ENCODE results near the gene NAGLU.
"Not testable (repeated sequence)": the region's sequence is repeated elsewhere in the genome, so short reads cannot be mapped to it uniquely, and the experiment has no call there.

The NAGLU gene

DNA sequence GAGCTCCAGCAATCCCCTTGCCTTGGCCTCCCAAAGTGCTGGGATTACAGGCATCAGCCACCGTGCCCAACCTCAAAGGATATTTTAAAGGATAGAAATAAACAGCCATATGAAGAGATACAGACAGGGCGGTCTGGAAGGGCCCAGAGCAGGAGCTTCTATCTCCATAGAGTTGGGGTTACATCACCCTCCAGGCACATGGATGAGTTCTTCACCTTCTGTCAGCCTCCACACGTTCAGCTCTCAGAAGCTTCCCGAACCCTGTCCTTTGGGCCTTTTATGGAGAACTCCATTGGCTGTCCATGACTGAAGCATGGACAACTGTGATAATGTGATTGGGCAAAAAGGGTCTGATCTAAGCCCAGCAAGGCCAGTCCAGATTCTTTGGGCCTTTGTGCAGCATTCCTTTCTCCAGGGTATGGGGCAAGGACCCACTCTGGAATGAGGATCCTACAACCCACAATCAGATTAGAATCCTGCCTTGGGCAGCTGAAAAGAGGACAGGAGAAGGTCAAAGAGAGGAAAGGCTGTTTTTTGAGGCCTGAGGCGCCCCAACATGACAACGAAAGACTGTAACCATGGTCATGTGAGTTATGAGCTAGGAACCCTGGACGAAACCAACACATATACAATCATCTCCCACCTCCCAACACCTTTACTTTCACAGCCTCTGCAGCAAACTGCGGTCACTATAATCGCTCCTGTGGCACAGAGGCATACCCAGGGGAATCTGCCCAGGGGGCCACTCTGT is 9.9 kb downstream of the NAGLU start:
- DNase-seq, result not testable (repeated sequence)

DNA sequence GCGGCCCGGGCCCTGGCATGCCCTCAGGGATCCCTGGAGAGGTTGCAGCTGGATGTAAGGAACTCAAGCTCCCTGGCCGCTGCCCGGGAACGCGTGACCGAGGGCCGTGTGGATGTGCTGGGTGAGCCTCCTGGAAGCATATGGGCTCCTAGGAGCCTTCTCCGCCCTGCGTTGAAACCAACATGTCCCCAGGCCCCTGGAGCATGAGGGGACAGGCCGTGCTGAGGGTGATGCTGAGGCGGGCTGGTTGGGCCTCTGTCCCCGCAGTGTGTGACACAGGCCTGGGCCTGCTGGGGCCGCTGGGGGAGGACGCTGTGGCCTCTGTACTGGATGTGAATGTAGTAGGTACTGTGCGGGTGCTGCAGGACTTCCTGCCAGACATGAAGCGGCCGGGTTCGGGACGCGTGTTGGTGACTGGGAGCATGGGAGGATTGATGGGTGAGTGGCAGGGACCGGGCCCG is 11.0 kb downstream of the NAGLU start:
- DNase-seq, result no peak

DNA sequence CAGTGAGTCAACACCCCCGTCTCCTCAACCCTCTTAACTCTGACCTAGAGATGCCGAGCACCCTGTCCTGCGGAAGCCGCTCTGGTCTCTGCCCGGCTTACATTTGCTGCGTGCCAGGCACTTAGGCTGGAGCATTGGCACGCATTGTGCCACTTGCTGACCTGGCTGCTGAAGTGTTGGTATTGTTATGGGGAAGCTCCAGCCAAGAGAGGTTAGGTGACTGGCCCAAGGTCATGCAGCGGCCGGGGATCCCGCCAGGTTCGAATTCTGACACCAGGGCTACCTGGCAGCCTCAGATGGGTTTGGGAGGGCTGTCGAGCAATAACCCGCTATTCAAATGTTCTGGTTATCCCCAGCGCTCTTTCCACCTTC is 11.6 kb downstream of the NAGLU start:
- no peak for DNase-seq

DNA sequence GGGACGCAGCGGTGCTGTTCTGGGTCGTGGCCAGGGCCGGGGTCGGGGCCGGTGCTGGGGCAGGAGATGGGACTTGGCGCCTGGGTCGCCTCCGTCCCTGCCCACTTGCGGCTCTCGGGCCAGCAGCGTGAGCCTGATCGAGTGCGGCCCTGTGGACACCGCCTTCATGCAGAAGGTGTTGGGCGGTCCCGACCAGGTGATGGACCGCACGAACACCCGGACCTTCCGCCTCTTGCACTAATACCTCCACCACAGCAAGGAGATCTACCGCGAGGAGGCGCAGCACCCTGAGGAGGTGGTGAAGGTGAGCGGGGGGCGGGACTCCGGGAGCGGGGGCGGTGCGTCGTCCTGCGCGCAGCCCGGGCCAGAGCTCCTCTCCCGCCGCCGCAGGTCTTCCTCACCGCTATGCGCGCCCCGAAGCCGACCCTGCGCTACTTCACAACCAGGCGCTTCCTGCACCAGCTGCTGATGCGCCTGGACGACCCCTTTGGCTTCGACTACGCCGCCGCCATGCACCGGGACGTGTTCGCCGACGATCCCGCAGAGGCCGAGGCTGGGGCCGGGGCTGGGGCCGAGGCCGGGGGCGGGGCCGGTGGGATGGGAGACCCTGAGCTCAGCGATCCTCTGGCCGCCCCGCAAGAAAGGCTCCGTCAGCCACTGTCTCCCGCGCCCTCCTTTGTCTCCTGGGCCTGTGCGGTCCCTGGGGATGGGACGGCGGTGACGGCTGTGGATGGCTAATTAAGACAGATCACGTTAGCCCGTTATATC is 12.2 kb downstream of the NAGLU start:
- peak; percentile 77 for DNase-seq

DNA sequence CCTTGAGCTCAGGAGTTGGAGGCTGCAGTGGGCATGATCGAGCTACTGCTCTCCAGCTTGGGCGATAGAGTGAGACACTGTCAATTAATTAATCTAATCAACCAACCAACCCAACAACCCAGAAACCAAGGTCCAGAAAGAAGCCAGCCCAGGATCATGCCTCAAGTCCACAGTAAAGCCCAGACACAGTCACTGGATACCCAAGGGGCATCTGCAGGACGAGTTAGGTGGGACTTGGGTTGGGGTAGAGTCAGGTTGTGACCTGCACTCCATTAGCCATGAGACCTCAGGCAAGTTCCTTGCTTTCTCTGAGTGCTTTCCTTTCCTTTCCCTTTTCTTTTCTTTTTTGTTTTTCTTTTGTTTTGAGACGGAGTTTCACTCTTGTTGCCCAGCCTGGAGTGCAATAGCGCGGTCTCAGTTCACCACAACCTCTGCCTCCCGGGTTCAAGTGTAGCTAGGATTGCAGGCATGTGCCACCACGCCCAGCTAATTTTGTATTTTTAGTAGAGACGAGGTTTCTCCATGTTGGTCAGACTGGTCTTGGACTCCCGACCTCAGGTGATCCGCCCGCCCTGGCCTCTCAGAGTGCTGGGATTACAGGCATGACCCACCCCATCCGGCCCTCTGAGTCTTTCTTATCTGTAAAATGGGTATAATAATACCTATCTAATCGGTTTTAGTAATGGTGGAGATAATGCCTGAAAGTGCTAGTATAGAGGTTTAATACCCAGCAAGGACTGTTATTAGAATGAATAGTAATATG is 13.1 kb downstream of the NAGLU start:
- no peak for DNase-seq

DNA sequence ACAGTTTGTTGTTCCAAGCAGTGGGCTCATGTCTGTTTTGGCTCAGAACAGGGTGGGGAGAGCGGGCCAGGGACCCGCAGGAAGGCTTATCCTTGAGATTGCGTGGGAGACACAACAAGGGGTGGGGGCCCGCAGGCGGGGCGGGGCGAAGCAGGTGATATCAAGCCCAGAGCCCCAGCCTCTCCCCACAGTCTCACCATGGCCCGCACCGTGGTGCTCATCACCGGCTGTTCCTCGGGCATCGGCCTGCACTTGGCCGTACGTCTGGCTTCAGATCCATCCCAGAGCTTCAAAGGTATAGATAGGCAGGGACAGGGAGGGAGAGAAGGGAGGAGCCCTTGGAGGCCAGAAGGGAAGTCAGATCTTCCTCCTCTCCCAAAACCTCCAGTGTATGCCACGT is 16.7 kb downstream of the NAGLU start, which contains the start of gene HSD17B1:
Gene HSD17B1, plus strand, starts transcription at position 188 of the 400 bp plus-strand sequence. Its CDS starts 11 bp downstream, at position 199.
- not testable (repeated sequence) for DNase-seq

DNA sequence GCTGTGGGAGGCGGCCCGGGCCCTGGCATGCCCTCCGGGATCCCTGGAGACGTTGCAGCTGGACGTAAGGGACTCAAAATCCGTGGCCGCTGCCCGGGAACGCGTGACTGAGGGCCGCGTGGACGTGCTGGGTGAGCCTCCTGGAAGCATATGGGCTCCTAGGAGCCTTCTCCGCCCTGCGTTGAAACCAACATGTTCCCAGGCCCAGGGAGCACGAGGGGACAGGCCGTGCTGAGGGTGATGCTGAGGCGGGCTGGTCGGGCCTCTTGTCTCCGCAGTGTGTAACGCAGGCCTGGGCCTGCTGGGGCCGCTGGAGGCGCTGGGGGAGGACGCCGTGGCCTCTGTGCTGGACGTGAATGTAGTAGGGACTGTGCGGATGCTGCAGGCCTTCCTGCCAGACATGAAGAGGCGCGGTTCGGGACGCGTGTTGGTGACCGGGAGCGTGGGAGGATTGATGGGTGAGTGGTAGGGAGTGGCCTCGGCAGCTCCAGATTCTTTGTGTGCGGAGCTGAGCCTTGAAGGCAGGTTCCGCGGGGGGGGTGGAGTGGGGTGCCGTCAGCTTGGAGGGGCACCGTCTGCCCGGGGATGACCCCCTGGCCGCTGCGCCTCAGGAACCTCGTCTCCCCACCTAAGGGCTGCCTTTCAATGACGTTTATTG is 17.2 kb downstream of the NAGLU start:
- no peak for DNase-seq

DNA sequence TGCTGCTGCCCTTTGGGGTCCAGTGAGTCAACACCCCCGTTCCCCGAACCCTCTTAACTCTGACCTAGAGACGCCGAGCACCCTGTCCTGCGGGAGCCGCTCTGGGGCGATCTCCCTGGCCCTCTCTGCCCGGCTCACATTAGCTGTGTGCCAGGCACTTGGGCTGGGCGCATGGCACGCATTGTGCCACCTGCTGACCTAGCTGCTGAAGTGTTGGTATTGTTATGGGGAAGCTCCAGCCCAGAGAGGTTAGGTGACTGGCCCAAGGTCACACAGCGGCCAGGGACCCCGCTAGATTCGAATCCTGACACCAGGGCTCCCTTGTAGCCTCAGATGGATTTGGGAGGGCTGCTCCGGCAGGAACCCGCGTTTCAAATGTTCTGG is 17.8 kb downstream of the NAGLU start:
- no peak for DNase-seq

DNA sequence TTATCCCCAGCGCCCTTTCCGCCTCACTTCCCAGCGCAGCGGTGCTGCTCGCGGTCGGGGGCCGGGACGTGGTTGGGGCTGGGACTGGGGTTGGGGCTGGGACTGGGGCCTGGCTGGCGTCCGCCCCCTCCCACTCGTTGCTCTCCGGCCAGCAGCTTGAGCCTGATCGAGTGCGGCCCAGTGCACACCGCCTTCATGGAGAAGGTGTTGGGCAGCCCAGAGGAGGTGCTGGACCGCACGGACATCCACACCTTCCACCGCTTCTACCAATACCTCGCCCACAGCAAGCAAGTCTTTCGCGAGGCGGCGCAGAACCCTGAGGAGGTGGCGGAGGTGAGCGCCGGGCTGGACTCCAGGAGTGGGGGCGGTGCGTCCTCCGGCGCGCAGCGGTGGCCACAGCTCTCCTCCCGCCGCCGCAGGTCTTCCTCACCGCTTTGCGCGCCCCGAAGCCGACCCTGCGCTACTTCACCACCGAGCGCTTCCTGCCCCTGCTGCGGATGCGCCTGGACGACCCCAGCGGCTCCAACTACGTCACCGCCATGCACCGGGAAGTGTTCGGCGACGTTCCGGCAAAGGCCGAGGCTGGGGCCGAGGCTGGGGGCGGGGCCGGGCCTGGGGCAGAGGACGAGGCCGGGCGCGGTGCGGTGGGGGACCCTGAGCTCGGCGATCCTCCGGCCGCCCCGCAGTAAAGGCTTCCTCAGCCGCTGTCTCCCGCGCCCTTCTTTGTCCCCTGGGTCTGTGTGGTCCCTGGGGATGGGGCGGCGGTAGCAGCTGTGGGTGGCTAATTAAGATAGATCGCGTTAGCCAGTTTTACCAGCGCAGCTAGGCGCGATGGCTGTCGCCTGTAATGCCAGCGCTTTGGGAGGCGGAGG is 18.4 kb downstream of the NAGLU start:
- DNase-seq, result peak; percentile 89

DNA sequence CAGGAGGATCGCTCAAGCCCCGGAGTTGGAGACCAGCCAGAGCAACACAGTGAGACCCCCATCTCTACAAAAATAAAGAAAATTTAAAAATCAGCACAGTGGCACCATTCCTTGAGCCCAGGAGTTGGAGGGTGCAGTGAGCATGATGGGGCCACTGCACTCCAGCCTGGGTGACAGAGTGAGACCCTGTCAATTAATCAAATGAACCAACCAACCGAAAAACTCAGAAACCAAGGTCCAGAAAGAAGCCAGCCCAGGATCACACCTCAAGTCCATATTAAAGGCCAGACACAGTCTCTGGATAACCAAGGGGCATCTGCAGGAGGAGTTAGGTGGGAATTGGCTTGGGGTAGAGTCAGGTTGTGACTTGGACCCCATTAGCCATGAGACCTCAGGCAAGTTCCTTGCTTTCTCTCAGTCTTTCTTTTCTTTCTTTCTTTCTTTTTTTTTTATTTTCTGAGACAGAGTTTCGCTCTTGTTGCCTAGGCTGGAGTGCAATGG is 19.1 kb downstream of the NAGLU start:
- no peak for DNase-seq

DNA sequence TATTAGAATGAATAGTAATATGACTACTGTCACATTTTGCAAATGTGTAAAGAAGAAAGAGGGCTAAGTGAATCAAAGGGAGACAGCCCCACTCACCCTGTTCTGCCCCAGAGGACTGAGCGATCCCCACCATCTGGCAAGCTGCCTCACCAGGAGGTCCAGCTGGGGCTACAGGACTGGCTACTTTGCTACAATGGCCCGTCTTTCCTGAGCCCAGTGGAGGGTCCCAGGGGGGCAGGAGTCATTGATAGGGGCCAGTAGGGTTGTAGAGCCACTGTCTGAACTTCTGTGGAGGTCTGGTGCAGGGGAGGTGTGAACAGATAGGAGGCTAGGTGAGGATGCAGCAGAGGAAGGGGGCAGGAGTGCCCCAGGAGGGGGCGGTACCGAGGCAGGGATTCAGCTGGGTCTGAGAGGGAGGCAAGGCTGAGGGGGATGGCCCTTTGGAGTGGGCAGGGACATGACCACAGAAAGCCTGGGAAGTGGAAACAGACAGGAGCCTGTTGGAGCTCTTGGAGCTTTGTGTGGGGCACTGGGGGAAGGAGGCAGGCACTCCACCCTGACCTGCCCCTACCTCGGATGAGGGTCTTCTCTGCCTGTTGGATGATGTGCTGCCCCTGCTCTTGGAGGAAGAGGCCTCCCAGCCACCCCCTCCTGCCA is 20.0 kb downstream of the NAGLU start:
- DNase-seq, result not testable (repeated sequence)

DNA sequence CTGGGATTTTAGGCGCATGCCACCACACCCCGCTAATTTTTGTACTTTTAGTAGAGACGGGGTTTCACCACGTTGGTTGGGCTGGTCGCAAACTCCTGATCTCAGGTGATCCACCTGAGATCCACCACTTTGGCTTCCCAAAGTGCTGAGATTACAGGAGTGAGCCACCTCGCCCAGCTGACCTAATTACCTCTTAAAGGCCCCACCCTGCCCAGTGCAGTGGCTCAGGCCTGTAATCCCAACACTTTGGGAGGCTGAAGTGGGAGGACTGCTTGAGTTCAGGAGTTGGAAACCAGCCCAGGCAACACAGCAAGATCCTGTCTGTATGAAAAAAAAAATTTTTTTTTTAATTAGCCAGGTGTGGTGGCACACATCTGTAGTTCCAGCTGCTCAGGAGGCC is 23.0 kb downstream of the NAGLU start:
- no peak for DNase-seq

DNA sequence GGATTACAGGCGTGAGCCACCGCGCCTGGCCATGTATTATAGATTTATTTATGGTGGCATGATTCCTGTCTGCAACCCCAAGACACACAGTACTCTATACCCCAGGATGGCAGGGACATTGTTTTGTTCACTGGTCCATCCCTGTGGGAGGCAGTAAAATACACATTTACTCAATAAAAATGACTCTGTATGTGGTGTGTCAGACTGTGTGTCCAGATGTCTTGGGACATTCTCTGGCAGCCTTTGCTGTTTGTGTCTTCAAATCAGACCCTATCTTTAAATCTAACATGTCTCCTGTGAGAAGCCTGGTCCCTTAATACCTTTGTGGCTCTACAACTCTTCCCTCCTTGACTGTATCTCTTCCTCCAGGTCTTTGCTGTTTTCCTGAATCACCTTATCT is 24.2 kb downstream of the NAGLU start:
- DNase-seq, result no peak

DNA sequence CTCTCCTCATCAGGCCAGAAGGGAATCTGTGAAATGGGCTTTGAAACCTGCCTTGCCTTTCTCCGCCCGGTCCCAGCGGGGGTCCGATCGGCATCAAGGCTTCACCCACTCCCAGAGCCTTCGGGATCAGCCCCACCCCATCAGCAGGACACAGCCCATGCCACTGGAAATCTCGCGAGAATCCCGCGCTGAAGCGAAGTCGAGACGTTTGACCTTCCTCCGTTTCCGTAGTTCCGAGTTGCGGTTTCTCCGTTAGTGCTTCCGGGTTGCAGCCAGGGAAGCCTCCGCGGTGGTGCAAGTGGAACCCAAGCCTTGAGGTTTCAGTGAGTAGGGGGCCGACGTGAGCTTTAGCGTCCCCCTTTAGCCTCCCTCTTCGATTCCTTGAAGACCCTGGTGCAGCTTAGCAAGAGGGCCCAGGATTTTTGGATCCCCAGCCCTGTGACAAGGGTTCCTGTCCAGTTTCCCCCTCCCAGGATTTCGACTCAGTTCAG is 25.9 kb downstream of the NAGLU start, which contains the start of gene COASY:
Gene COASY, plus strand, starts transcription at position 252 of the 491 bp plus-strand sequence. CDS start 475 bp downstream, outside the sequence.
- peak; percentile 98 for DNase-seq

DNA sequence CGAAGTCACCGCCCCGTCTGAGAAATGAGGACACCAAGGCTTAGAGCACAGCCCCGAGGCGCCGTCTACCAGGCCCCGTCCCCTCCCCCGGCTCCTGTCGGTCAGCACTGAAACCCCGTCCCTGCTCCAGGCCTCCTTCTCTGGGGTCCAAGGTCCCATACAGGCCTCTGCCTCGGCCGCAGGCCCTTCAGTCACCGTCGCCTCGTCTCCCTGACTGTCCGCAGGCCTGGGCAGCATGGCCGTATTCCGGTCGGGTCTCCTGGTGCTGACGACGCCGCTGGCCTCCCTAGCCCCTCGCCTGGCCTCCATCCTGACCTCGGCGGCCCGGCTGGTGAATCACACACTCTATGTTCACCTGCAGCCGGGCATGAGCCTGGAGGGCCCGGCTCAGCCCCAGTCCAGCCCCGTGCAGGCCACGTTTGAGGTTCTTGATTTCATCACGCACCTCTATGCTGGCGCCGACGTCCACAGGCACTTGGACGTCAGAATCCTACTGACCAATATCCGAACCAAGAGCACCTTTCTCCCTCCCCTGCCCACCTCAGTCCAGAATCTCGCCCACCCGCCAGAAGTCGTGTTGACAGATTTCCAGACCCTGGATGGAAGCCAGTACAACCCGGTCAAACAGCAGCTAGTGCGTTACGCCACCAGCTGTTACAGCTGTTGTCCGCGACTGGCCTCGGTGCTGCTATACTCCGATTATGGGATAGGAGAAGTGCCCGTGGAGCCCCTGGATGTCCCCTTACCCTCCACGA is 26.5 kb downstream of the NAGLU start:
- DNase-seq, result peak; percentile 53

DNA sequence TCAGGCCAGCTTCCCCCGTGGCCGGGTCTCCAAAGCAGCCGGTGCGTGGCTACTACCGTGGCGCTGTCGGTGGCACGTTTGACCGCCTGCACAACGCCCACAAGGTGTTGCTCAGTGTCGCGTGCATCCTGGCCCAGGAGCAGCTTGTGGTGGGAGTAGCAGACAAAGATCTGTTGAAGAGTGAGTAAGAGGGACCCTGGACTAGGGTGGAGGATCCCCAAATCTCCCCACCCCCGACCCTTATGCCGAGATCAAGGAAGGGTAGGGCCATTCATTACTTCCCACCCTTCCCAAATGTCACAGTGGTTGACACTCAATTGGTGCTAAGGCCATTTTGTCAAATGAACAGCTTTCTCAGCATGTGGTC is 27.1 kb downstream of the NAGLU start:
- DNase-seq, result no peak

DNA sequence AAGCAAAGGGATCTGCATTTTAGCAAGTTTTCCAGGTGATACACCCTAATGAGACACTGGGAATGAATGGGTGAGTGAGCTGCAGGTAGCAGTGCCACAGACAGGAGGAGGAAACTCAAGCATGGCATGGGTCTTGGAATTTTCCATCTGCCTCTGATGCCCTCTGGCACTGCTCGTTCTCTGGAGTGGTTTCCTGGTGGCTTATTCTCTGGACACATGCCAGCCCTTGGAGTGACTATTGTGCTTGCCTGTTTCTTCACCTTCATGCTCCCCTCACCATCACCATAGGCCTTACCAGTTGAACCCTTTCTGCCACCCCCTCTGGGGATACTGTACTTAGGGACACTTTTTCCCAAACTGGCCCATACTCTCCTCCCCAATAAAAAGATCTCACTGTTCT is 27.5 kb downstream of the NAGLU start:
- DNase-seq, result no peak

DNA sequence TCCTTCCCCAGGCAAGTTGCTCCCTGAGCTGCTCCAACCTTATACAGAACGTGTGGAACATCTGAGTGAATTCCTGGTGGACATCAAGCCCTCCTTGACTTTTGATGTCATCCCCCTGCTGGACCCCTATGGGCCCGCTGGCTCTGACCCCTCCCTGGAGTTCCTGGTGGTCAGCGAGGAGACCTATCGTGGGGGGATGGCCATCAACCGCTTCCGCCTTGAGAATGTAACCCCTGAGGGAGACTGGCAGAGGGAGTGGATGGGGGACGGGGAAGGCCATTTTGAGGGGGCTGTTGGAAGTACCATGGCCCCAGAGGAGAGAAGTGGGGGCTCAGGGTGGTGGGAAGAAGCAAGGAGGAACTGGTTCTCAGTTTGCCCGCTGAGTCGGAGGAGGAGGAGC is 27.9 kb downstream of the NAGLU start:
- DNase-seq, result no peak

DNA sequence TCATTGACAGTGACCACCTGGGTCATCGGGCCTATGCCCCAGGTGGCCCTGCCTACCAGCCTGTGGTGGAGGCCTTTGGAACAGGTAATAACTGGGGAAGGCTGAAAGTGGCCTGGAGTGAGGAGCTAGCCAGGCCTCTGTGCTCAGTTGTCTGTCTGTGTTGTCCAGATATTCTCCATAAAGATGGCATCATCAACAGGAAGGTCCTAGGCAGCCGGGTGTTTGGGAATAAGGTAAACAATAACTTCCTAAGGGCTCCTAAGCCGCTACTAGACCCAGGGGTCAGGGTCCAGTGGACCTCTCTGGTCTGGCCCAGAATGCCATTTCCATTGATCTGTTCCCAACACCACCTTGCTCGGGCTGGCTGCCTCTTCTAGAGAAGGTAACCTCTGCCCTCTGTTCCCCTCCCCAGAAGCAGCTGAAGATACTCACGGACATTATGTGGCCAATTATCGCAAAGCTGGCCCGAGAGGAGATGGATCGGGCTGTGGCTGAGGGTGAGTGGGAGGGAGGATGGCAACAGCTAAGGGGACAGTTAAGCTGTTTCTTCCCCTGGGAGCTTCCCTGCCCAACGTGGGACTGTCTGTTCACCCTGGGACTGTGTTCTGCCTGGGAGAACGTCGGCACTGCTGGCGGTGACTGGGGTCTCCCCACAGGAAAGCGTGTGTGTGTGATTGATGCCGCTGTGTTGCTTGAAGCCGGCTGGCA is 28.9 kb downstream of the NAGLU start:
- DNase-seq, result no peak
